Motor neuron (in vitro differentiated cells): ENCODE data around the gene ARID5B. TPM values are rescaled to one million over a fixed set of nuclear protein-coding genes. Genes with fewer than 3 reads are reported as not detected.

Source experiments
- ATAC-seq, 8 experiments: fragments of 200-7000 bp; cut with Tn5 transposase; replicated peaks in 6 of 8; 2 replicates each; pipeline ENCODE4 v1.8.0; 2021; ENCODE audit warnings: mild to moderate bottlenecking in 8 of 8, moderate library complexity in 8 of 8
- H3K27ac ChIP-seq, 2 donors: fragments of 250-450 bp; sonication (Bioruptor Pico); 2 replicates each; pipeline ENCODE4 v1.9.0; 2021; ENCODE audit warnings: antibody characterized with exemption in 2 of 2, mild to moderate bottlenecking in 2 of 2, moderate library complexity in 1 of 2
- H3K4me1 ChIP-seq, 2 donors: fragments of 250-450 bp; sonication (Bioruptor Pico); replicated peaks in 1 of 2; 2 replicates each; pipeline ENCODE4 v1.6.1; 2021; ENCODE audit warnings: antibody characterized with exemption in 2 of 2, mild to moderate bottlenecking in 2 of 2, moderate library complexity in 1 of 2
- H3K4me3 ChIP-seq, 5 donors: fragments of 250-450 bp; sonication (Bioruptor Pico); 2 replicates each; pipeline ENCODE4 v1.9.0; 2021; ENCODE audit warnings: antibody characterized with exemption in 5 of 5, mild to moderate bottlenecking in 5 of 5, moderate library complexity in 4 of 5
- WGBS, 10 experiments: fragments of 450-650 bp; shearing (Covaris generic); methylation state at CpG; one replicate each; pipeline ENCODE4 v1.0.0; 2022; 5-methylcytosine and 5-hydroxymethylcytosine counted together
- in situ Hi-C, 9 experiments: fragments of 400-800 bp; cut with MboI; loops; one replicate each; pipeline ENCODE4 v1.15.0; 2021; ENCODE audit warnings: low sequenced_read_pairs in 9 of 9, low pct_unique_long_range_greater_than_20kb in 2 of 9; ENCODE audit not compliant: unreplicated experiment in 9 of 9
- total RNA-seq, 8 experiments: library from RNA; unstranded; fragments of 300-600 nt; gene quantifications; 2 replicates each; pipeline versions ENCODE4 v1.2.3 to v1.2.4, GENCODE V29; 2022

Gene ARID5B
- total RNA-seq, 8 experiments from 2014 or later, result 5.7 to 53.4 (median 14.7) TPM

DNA sequence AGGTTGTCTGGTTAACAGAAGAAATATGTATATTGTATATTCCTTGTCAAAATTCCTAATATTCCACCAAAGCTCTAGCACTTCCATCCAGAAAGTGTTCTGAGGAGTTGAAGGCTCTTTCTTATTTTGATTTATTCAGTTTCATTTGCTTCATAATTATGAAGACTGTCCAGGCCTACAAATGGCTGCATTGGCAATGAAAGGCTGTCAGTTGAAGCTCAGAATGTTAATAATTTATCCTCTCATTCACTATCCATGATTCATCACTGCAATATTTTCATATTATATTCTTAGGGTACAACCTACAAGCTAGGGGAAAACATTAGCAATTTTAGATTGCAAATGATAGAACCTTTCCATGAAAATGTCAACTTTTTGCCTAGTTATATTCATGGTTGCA lies 57.3 kb downstream of the ARID5B start:
- Histone ChIP-seq H3K27ac (no peak overlapping the region), H3K4me1 (no peaks in the 10 kb centered on the region), H3K4me3 (no peak overlapping the region)
- peak in 2 of 8 experiments; percentile 63 to 71 for ATAC-seq
- in situ Hi-C loops, result no loop called here

DNA sequence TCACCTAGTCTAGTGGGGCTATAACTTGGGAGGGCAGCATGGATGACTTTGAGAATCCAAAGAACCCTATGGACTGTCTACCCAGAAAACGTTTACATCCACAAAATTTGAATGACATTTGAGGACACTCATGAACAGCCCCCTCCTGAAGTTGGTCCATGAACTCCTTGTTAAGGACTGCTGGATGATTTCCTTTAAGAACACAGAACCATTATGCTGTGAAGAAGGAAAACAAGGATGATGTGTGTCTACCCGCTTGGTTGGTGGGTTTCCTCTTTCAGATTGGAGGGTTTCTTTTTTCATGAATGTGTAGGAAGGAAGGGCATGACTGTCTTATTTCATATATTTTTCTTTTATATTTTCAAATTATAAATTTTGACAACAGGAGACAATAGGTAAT lies 58.3 kb downstream of the ARID5B start:
- WGBS, 10 experiments, result 42 to 100% (median 83%) methylated on average over 1 to 2 of the region's 2 CpGs; no CpG with 5 or more reads in 3 of the 10 experiments
- in situ Hi-C loops, result no loop called here

DNA sequence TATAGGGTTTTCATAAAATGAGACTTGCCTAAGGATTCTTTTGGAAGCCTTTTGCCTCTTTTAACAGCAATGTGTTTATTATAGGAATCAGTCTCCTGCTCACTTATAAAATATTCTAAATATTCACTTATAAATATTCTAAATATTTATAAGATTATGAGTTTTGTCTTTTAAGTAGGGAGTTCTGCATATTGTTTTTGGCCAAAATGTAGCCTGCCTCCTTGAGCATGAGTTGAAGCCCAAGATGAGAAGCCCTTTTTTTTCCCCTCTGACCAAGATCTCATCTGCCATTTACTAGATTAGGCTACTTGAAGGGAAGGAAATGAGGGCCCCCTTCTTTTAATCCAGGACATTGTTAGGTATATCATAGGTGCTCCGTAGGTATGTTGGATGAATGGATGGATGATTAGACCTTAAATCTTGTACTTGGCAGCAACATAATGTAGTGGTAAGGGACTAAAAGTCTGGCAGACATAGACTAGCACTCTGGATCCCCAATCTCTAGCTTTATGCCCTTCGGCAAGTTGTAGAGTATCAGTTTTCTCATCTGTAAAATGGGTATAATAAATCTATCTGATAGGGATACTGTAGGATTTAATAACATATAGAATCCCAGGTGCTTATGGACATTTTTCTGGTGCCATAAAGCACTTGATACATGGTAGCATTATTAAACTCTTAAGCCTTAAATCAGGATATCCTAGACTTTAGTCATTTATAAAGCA lies 59.1 kb downstream of the ARID5B start:
- H3K27ac ChIP-seq, result no peak overlapping the region
- ATAC-seq, result no peak
- H3K4me1 ChIP-seq, result peaks cover 0 to 10% of the 10 kb centered on the region in 2 donors
- no peak overlapping the region for H3K4me3 ChIP-seq
- 83 to 100% (median 100%) methylated on average over 1 to 2 of the region's 2 CpGs; no CpG with 5 or more reads in 1 of the 10 experiments for WGBS, 10 experiments
- in situ Hi-C loops, result no loop called here

More for the DNA sequence above, 58.3 kb downstream of the ARID5B start:
- no peak for ATAC-seq
- H3K4me1 ChIP-seq, result peaks cover 0 to 7% of the 10 kb centered on the region in 2 donors
- no peak overlapping the region for H3K4me3 ChIP-seq
- no peak overlapping the region for H3K27ac ChIP-seq

DNA sequence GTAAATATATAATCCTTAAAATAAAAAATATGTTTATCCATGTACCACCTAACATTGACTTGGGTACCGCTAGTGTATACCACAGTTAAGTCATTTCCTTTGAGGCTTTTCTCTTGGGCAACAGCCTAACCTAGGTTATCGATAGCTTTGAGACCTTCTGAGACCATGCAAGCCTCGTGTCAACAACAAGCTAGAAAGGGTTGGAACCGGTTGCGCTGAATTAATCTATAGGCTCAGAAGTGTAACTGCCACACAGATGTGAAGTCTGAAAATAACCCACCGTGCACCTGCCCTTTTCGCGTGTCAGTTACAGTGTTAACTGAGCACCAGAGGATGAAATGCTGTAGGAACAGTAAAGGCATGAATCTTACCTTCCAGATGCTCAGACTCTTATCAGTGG lies 59.8 kb downstream of the ARID5B start:
- 50 to 100% (median 93%) methylated on average over 1 to 8 of the region's 8 CpGs; no CpG with 5 or more reads in 2 of the 10 experiments for WGBS, 10 experiments
- Histone ChIP-seq H3K4me1 (peaks cover 0 to 10% of the 10 kb centered on the region in 2 donors), H3K27ac (no peak overlapping the region), H3K4me3 (no peak overlapping the region)
- in situ Hi-C loops, result no loop called here
- ATAC-seq, result no peak

DNA sequence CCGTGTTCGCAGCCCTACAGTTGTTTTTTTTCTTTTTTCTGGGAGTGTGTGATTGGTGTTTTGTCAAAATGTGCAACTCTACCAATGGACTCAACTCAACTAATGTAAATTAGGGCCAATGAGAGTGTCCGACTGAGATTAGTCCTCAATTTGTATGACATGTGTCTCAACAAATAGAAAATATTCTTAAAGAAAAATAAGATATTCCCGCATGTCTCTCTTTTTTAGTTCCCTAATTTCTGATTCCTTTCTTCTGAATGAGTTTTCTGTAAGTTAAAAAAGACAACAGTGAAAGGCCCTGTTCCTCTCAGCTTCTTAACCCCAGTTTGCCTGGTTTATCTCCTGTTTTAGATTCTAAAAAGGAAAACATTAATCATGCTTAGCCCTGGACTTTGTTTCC lies 61.5 kb downstream of the ARID5B start:
- Histone ChIP-seq H3K4me1 (peaks cover 0 to 10% of the 10 kb centered on the region in 2 donors), H3K27ac (no peak overlapping the region), H3K4me3 (no peak overlapping the region)
- ATAC-seq, result no peak
- WGBS, 10 experiments, result 90 to 100% (median 97%) methylated on average over 2 to 4 of the region's 4 CpGs
- in situ Hi-C loops, result no loop called here

DNA sequence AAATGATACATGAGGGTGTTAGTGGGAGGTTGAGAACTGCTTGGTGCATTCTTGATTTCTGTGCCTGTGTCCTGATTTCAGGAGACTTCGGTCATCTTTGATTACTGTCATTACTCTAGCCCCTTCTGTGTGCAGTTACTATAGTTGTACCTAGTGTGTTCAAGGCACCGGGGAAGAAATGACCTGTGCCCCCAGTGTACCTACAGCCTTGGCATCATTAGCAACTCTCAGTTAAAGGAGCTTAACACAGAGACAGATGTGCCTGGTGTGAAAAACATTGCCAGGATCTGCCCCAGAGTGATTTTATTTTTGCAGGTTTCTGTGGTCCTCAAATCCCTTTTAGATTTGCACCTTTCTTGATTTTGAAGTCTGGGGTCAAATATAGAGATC lies 62.2 kb downstream of the ARID5B start:
- in situ Hi-C loops, result no loop called here
- WGBS, 10 experiments, result 33 to 100% (median 100%) methylated on average over 1 to 2 of the region's 2 CpGs; no CpG with 5 or more reads in 5 of the 10 experiments
- Histone ChIP-seq H3K27ac (no peak overlapping the region), H3K4me1 (peaks cover 0 to 13% of the 10 kb centered on the region in 2 donors), H3K4me3 (no peak overlapping the region)
- ATAC-seq, result no peak

DNA sequence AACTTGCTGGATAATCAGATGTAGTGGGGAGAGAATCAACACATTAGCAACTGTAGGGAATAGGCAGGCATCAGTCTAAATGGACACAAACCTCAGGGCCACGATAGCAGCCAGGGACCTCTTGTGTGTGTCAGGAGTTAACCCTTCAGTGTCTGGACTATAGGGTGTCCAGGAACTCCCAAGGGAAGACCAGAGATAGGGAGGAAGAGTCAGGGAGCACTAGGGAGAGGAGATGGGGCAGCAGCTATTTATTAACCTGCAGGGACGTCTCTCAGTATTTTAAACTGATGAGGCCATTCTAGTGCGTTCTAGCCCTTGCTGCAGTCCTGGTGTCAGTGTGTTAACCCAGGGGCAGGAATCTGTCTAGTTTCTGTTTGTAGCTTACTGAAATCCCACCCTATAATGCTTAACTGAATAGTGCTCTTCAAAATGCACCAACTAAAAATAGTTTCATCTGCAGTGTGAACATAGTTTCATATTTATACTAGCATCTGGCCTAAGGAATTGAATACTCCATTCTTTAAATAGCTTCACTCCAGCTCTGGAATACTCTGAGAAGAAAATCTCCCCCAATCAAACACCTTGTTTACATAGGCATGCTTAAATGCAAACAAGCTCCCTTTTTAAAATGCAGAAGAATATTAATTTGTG lies 62.7 kb downstream of the ARID5B start:
- peak in 2 of 8 experiments; percentile 39 to 92 for ATAC-seq
- in situ Hi-C loops, result no loop called here
- H3K27ac ChIP-seq, result no peak overlapping the region
- peaks cover 0 to 17% of the 10 kb centered on the region in 2 donors for H3K4me1 ChIP-seq
- no peak overlapping the region for H3K4me3 ChIP-seq
- 50 to 61% (median 57%) methylated on average over 2 to 3 of the region's 3 CpGs; no CpG with 5 or more reads in 7 of the 10 experiments for WGBS, 10 experiments

DNA sequence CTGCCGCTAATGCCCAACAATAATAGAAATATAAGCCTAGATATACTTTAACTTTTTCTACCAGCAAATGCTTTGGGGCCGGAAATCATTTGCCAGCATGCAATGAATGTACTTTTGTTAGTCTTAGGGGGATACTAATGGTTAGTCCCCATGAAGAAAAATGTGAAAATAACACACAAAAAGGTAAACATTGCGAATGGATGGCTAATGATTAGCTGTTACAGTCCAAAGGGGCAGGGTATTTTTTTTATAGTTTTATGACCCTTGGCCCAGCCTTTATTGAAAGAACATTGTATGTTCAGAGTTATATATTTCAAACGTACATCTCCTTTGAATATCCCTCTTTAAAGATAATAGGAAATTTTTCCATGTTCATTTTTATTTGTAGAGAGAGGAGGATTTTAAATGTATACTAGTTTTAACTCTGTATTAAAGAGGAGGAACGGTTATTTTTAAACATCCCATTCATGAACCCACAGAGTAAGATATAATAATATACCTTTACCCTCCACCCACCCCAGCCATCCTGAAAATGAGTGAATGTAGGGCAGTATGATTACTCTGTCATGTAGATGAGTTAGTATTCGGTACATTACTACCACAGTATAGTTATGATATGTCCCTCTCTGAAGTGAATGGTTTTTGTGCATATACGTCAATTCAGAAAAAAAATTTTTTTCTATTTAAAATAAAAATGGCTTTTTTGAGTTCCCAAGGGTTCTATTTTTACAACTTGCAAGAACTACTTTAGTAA lies 63.6 kb downstream of the ARID5B start:
- Histone ChIP-seq H3K4me1 (peaks cover 0 to 17% of the 10 kb centered on the region in 2 donors), H3K4me3 (no peak overlapping the region), H3K27ac (no peak overlapping the region)
- in situ Hi-C loops, result no loop called here
- 79 to 100% (median 88%) methylated on average over 2 to 7 of the region's 7 CpGs for WGBS, 10 experiments
- no peak for ATAC-seq

DNA sequence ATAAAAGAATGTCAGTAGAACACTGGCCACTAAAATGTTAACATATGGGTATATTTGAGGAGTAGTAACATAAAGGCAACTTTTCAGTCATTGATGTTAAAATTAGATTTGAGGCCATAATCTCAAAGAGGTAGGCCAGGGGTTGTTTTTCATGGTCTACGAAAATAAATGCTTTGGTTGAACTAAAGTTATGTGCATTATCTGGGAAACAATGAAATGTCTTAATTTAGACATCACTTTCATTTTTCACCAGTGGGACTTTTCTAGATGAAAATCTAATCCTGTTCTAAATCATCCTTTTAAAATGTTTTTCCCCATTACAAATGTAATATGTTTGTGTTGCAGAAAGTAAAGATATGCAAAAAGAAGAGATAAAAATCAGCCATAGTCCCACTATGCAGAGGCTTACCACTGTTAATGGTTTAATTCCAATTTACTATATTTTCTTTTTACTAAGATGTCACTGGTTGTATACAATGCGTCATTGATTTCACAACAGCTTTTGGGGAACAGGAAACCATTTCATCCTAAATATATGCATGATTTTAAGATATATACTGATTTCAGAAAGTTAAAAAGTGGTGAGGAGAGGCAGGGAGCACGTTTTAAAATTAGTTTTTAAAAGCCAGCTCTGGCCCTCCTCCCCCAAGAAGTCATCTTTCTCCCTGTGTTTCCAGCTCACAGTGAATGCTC lies 64.3 kb downstream of the ARID5B start:
- WGBS, 10 experiments, result 42 to 96% (median 67%) methylated on average over 2 to 3 of the region's 3 CpGs
- in situ Hi-C loops, result no loop called here

DNA sequence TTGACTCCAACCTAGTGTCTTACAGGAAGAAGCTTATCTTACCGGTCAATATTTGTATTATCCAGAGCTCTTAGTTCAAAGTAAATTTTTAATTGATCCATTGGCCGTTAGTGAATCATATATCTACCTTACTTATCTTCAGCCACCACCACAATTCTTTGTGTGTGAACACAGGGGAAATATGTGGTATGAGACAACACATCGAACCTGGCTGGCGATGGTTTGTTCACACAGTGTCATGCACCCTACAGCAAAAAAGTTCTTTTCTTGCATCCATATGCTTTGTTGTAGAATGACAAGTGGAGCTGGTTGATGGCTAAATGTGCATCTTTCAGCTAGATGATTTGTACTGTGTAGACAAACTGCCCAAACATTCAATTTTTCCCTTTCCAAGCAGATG lies 65.8 kb downstream of the ARID5B start:
- no peak for ATAC-seq
- Histone ChIP-seq H3K4me1 (peaks cover 0 to 17% of the 10 kb centered on the region in 2 donors), H3K4me3 (no peak overlapping the region), H3K27ac (no peak overlapping the region)
- in situ Hi-C loops, result no loop called here
- 88 to 100% (median 99%) methylated on average over 1 to 4 of the region's 4 CpGs for WGBS, 10 experiments

More for the DNA sequence above, 64.3 kb downstream of the ARID5B start:
- no peak for ATAC-seq
- Histone ChIP-seq H3K4me1 (peaks cover 0 to 17% of the 10 kb centered on the region in 2 donors), H3K27ac (no peak overlapping the region), H3K4me3 (no peak overlapping the region)

DNA sequence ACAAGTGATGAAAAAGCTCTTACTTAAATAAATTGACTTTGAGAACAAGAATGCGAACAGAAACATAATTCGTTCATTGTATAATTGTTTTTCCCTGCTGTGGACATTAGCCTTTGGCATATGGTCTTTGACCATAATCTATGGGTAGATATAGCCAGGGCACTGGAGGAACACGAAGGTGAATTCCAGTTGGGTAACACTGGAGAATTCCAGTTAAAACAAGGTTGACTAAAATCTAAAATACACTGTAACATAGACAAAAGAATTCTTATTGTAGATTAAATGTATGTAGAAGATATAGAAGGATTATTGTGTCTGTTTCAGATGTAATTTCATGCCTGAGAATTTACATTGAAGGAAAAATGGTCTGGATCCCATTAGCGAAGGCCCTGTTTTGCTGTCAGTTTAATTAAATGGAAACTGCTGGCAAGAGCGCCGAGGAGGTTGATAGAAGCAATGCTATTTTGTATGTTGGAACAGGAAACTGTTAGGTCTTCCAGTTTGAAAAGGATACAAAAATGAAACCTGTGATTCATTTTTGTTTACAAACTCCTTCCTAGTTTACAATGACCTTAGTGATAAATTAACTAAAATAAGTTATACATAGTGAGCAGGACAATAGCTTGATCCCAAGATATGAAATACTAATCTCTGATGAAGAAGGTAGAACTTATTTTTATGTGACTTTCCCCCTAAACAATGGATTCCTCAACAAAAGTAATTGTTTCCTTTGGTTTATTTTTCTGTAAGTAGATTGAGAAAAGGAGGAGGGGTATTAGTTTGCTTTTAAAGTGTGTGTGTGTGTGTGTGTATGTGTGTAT lies 68.9 kb downstream of the ARID5B start:
- 49 to 97% (median 86%) methylated on average over 1 to 6 of the region's 6 CpGs; no CpG with 5 or more reads in 1 of the 10 experiments for whole genome bisulfite sequencing, 10 experiments
- ATAC-seq, result no peak
- in situ Hi-C loops, result no loop called here
- H3K27ac ChIP-seq, result no peak overlapping the region
- H3K4me3 ChIP-seq, result no peak overlapping the region
- H3K4me1 ChIP-seq, result peaks cover 27 to 29% of the 10 kb centered on the region in 2 donors

DNA sequence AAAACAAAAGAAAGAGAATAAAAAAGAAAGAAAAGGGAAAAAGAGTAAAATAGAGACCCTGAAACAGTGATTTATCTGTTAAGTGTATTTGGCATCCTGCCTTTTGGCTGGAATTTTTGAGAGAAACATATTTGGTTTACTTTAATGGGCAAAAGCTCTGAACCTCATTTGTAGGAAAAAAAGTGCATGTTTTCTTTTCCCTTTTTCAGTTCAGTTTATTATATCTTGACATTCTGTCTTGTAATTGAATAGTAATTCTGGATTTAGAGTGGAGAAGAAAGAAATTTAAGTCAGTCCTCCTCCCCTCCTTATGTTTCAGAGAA lies 69.5 kb downstream of the ARID5B start:
- ATAC-seq, result no peak
- H3K4me3 ChIP-seq, result no peak overlapping the region
- in situ Hi-C loops, result no loop called here
- no peak overlapping the region for H3K27ac ChIP-seq
- H3K4me1 ChIP-seq, result peaks cover 29 to 31% of the 10 kb centered on the region in 2 donors
